HEK293 (cell line): Measurements from ENCODE around the gene KLF12.

Source experiments
- CTCF ChIA-PET: fragments of 350-600 bp; formaldehyde crosslinking; extraction: SDS; loops from one replicate; lab custom pipeline; 2021; ENCODE audit warnings: antibody characterized with exemption; lab: Yijun Ruan, JAX
- POLR2A ChIA-PET: fragments of 300-600 bp; formaldehyde crosslinking; extraction: SDS; loops from one replicate; lab custom pipeline; 2020; ENCODE audit warnings: antibody characterized with exemption, inconsistent platforms; lab: Yijun Ruan, JAX
- H3K27ac ChIP-seq: fragments of 200-500 bp; sonication (Bioruptor generic); 2 replicates; pipeline ENCODE4 v1.5.1; 2014; ENCODE audit warnings: low read depth, low read length, control low read depth, inconsistent platforms; ENCODE audit errors: extremely low read depth
- H3K36me3 ChIP-seq, 2 experiments: fragments of 200-500 bp in 1 of 2; sonication (Bioruptor generic) in 1 of 2; 1 replicate in 1 of 2; 2 replicates in 1 of 2; pipeline ENCODE4 v1.5.1; 2014 to 2017; ENCODE audit warnings: inconsistent platforms in 2 of 2, low read length in 2 of 2; ENCODE audit not compliant: control insufficient read depth in 2 of 2, insufficient read depth in 1 of 2
- H3K4me1 ChIP-seq: fragments of 200-500 bp; sonication (Bioruptor generic); 2 replicates; pipeline ENCODE4 v1.5.1; 2014; ENCODE audit warnings: mild to moderate bottlenecking, low read length, inconsistent platforms; ENCODE audit not compliant: control insufficient read depth, insufficient read depth
- H3K4me3 ChIP-seq: 2 replicates; pipeline ENCODE4 v1.5.1; 2011; ENCODE audit warnings: low read depth, mild to moderate bottlenecking, control low read depth, low read length, moderate library complexity
- H3K9me3 ChIP-seq: fragments of 200-500 bp; sonication (Bioruptor generic); 2 replicates; pipeline ENCODE4 v1.5.1; 2014; ENCODE audit warnings: low read depth, low read length, inconsistent platforms; ENCODE audit not compliant: control insufficient read depth, insufficient read depth
- AEBP2 ChIP-seq: fragments of 450-650 bp; formaldehyde crosslinking; IDR thresholded peaks from 2 replicates; pipeline ENCODE4 v1.5.1; 2016; ENCODE audit warnings: missing biosample characterization, missing genetic modification characterization, borderline replicate concordance
- BCL11B ChIP-seq: fragments of 450-650 bp; formaldehyde crosslinking; IDR thresholded peaks from 2 replicates; pipeline ENCODE4 v1.5.1; 2016; ENCODE audit warnings: low read depth, missing biosample characterization, missing genetic modification characterization
- ELK4 ChIP-seq: IDR thresholded peaks from 2 replicates; pipeline ENCODE4 v1.6.1; 2011; ENCODE audit warnings: mild to moderate bottlenecking, low read depth, low read length, borderline replicate concordance
- GLI4 ChIP-seq: fragments of 450-650 bp; formaldehyde crosslinking; IDR thresholded peaks from 2 replicates; pipeline ENCODE4 v1.5.1; 2016; ENCODE audit warnings: missing biosample characterization, missing genetic modification characterization
- OVOL3 ChIP-seq: fragments of 450-650 bp; formaldehyde crosslinking; IDR thresholded peaks from 2 replicates; pipeline ENCODE4 v1.5.1; 2016; ENCODE audit warnings: missing biosample characterization, missing genetic modification characterization
- SALL2 ChIP-seq: fragments of 450-650 bp; formaldehyde crosslinking; IDR thresholded peaks from 2 replicates; pipeline ENCODE4 v1.5.0; 2017; ENCODE audit warnings: missing biosample characterization, mild to moderate bottlenecking, missing genetic modification characterization, borderline replicate concordance
- SCRT2 ChIP-seq: fragments of 450-650 bp; formaldehyde crosslinking; IDR thresholded peaks from 2 replicates; pipeline ENCODE4 v1.5.1; 2016; ENCODE audit warnings: missing biosample characterization, missing genetic modification characterization
- ZBTB17 ChIP-seq: fragments of 450-650 bp; formaldehyde crosslinking; IDR thresholded peaks from 2 replicates; pipeline ENCODE4 v1.5.1; 2016; ENCODE audit warnings: missing biosample characterization, missing genetic modification characterization
- ZBTB49 ChIP-seq: fragments of 450-650 bp; formaldehyde crosslinking; IDR thresholded peaks from 2 replicates; pipeline ENCODE4 v1.5.1; 2016; ENCODE audit warnings: missing biosample characterization, missing genetic modification characterization, low read depth
- ZFP37 ChIP-seq: fragments of 450-650 bp; formaldehyde crosslinking; IDR thresholded peaks from 2 replicates; pipeline ENCODE4 v1.5.1; 2016; ENCODE audit warnings: missing biosample characterization, missing genetic modification characterization
- ZNF112 ChIP-seq: fragments of 450-650 bp; formaldehyde crosslinking; IDR thresholded peaks from 2 replicates; pipeline ENCODE4 v1.5.0; 2017; ENCODE audit warnings: missing biosample characterization, missing genetic modification characterization
- ZNF19 ChIP-seq: fragments of 450-650 bp; formaldehyde crosslinking; IDR thresholded peaks from 2 replicates; pipeline ENCODE4; 2016; ENCODE audit warnings: missing biosample characterization, missing genetic modification characterization, low read depth
- ZNF311 ChIP-seq: fragments of 450-650 bp; formaldehyde crosslinking; IDR thresholded peaks from 2 replicates; pipeline ENCODE4 v1.5.1; 2017; ENCODE audit warnings: missing biosample characterization, missing genetic modification characterization, borderline replicate concordance
- ZNF341 ChIP-seq: fragments of 450-650 bp; formaldehyde crosslinking; IDR thresholded peaks from 2 replicates; pipeline ENCODE4; 2016; ENCODE audit warnings: low read depth, missing biosample characterization, missing genetic modification characterization
- ZNF37A ChIP-seq: fragments of 450-650 bp; IDR thresholded peaks from 2 replicates; pipeline ENCODE4 v1.5.1; 2018; ENCODE audit warnings: missing biosample characterization, missing genetic modification characterization
- ZNF404 ChIP-seq: fragments of 450-650 bp; formaldehyde crosslinking; IDR thresholded peaks from 2 replicates; pipeline ENCODE4 v1.5.1; 2017; ENCODE audit warnings: missing biosample characterization, missing genetic modification characterization
- ZNF433 ChIP-seq: fragments of 450-650 bp; formaldehyde crosslinking; IDR thresholded peaks from 2 replicates; pipeline ENCODE4 v1.5.1; 2016; ENCODE audit warnings: missing biosample characterization, missing genetic modification characterization, low read depth
- ZNF488 ChIP-seq: fragments of 450-650 bp; formaldehyde crosslinking; IDR thresholded peaks from 2 replicates; pipeline ENCODE4 v1.5.1; 2016; ENCODE audit warnings: missing biosample characterization, missing genetic modification characterization
- ZNF514 ChIP-seq: fragments of 450-650 bp; formaldehyde crosslinking; IDR thresholded peaks from 2 replicates; pipeline ENCODE4 v1.5.1; 2016; ENCODE audit warnings: missing biosample characterization, missing genetic modification characterization
- ZNF548 ChIP-seq: fragments of 450-650 bp; formaldehyde crosslinking; IDR thresholded peaks from 2 replicates; pipeline ENCODE4 v1.5.1; 2016; ENCODE audit warnings: missing biosample characterization, missing genetic modification characterization
- ZNF571 ChIP-seq: fragments of 450-650 bp; formaldehyde crosslinking; IDR thresholded peaks from 2 replicates; pipeline ENCODE4 v1.5.0; 2017; ENCODE audit warnings: missing biosample characterization, missing genetic modification characterization
- ZNF692 ChIP-seq: fragments of 450-650 bp; formaldehyde crosslinking; IDR thresholded peaks from 2 replicates; pipeline ENCODE4 v1.5.1; 2016; ENCODE audit warnings: missing biosample characterization, missing genetic modification characterization
- ZNF704 ChIP-seq: fragments of 450-650 bp; formaldehyde crosslinking; IDR thresholded peaks from 2 replicates; pipeline ENCODE4 v1.5.1; 2016; ENCODE audit warnings: missing biosample characterization, missing genetic modification characterization
- ZNF768 ChIP-seq: fragments of 450-650 bp; formaldehyde crosslinking; IDR thresholded peaks from 2 replicates; pipeline ENCODE4 v1.5.1; 2018; ENCODE audit warnings: missing biosample characterization, mild to moderate bottlenecking, missing genetic modification characterization
- ZSCAN30 ChIP-seq: fragments of 450-650 bp; IDR thresholded peaks from 2 replicates; pipeline ENCODE4 v1.5.1; 2018; ENCODE audit warnings: missing biosample characterization, mild to moderate bottlenecking, missing genetic modification characterization, moderate library complexity

Gene KLF12

GRCh38 chr13:74171641-74172040, 37.4 kb upstream of the KLF12 start (continued):
- TF ChIP-seq AEBP2 (tag by site-specific recombination) (no peak), ZNF514 (tag by site-specific recombination) (no peak), ZSCAN30 (tag by site-specific recombination) (no peak), ZNF404 (no peak), ZNF488 (no peak), ZNF311 (tag by site-specific recombination) (no peak)

GRCh38 chr13:74169676-74170075, 35.5 kb upstream of the KLF12 start:
- ChIA-PET POLR2A (no interaction called here), CTCF (interaction anchor here (0.6 kb wide), 1 partner anchor 404 kb away, joined by 4 read pairs; no protein-coding TSS in a partner anchor)
- H3K9me3 ChIP-seq, result no peaks in the 10 kb centered on the region
- H3K27ac ChIP-seq, result no peak overlapping the region
- H3K4me3 ChIP-seq, result no peak overlapping the region
- no peaks in the 10 kb centered on the region for H3K4me1 ChIP-seq
- TF ChIP-seq ZFP37 (tag by site-specific recombination), result no peak
- TF ChIP-seq ZNF433, result no peak
- no peak for TF ChIP-seq ZNF768 (tag by site-specific recombination)
- TF ChIP-seq ZNF19 (tag by site-specific recombination), result no peak
- TF ChIP-seq SALL2 (tag by site-specific recombination), result no peak
- TF ChIP-seq ZNF571 (tag by site-specific recombination), result no peak
- no peak for TF ChIP-seq BCL11B (tag by site-specific recombination)
- no peak for TF ChIP-seq ZNF488
- TF ChIP-seq ZNF341 (tag by site-specific recombination), result no peak
- TF ChIP-seq SCRT2 (tag by site-specific recombination), result no peak
- TF ChIP-seq OVOL3 (tag by site-specific recombination), result no peak
- TF ChIP-seq ELK4, result no peak
- no peak for TF ChIP-seq GLI4 (tag by site-specific recombination)
- TF ChIP-seq ZNF692 (tag by site-specific recombination), result no peak
- H3K36me3 ChIP-seq, result no peaks in the 10 kb centered on the region

GRCh38 chr13:74168263-74168675, 34.1 kb upstream of the KLF12 start:
- Histone ChIP-seq H3K9me3 (no peaks in the 10 kb centered on the region), H3K36me3 (no peaks in the 10 kb centered on the region), H3K4me3 (no peak overlapping the region), H3K4me1 (no peaks in the 10 kb centered on the region), H3K27ac (no peak overlapping the region)
- ChIA-PET CTCF (no interaction called here), POLR2A (no interaction called here)
- TF ChIP-seq ZNF704 (tag by site-specific recombination), result no peak
- TF ChIP-seq ZNF112, result no peak
- TF ChIP-seq ZBTB49 (tag by site-specific recombination), result no peak
- TF ChIP-seq ZBTB17 (tag by site-specific recombination), result no peak
- TF ChIP-seq ZNF548, result no peak
- TF ChIP-seq ZNF37A, result no peak
